ENCODE data around the gene SH3PXD2B. TPM values are rescaled to one million over a fixed set of nuclear protein-coding genes. Genes with fewer than 3 reads are reported as not detected.
A peak's percentile ranks its signal among the peaks of the same experiment; 100 is the strongest.

Gene SH3PXD2B
- total and polyA plus RNA-seq, 2 of the 13 experiments (the other 11 are each of a cell fraction or from before 2014, with no cell fraction given) = 3.4 to 4.6 TPM

DNA sequence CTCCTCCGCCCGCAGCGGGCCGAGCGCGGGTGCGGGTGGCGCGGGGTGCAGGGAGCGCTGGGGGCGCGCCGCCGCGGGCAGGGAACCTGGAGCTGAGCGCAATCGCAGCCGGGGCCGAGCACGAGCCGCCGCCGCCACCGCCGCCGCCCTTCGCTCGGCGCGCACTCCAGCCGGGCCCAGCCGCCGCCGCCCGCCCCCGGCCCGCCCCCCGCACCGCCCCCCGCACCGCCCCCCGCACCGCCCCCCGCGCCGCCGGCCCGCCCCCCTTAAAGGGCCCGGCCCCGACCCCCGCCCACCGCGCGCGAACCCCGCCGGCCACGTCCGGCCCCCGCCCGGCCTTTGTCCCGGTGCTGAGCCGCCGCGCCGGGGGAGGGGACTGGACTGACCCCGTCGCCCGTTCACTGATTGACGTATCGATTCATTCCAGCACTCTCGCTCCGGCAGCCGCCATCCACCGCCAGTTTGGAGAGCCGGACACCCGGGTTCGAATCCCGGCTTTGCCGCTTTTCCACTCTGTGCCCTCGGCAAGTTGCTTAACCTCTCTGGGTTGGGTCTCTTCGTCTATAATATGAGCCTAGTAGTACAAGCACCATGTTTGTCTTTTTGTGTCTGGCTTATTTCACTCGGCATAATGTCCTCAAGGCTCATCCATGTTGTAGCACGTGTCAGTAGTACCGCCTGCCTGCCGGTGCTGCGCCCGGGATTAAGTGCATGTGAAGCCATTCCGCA, at the start of gene SH3PXD2B (continued):
- no peak for TF ChIP-seq JUND (CRISPR knock-in tag; IDR thresholded peaks at IDR 0.05)
- TF ChIP-seq ZNF790 (CRISPR knock-in tag; IDR thresholded peaks at IDR 0.05; ENCODE audit: borderline replicate concordance) = no peak
- TF ChIP-seq SOX5 (CRISPR knock-in tag; IDR thresholded peaks at IDR 0.05; ENCODE audit: borderline replicate concordance) = no peak
- TF ChIP-seq KDM5B (CRISPR knock-in tag; IDR thresholded peaks at IDR 0.05; ENCODE audit: borderline replicate concordance) = peak; percentile 67; the same call in 1 of the 2 replicates
- TF ChIP-seq IKZF4 (CRISPR knock-in tag; IDR thresholded peaks at IDR 0.05; ENCODE audit: borderline replicate concordance, low read depth, not compliant biosample characterization) = no peak
- no peak for TF ChIP-seq ZNF136 (CRISPR knock-in tag; IDR thresholded peaks at IDR 0.05; ENCODE audit: low read depth)
- TF ChIP-seq NCOA5 (CRISPR knock-in tag; IDR thresholded peaks at IDR 0.05) = no peak
- no peak for TF ChIP-seq HOXA3 (CRISPR knock-in tag; IDR thresholded peaks at IDR 0.05)
- no peak for TF ChIP-seq PRMT3 (CRISPR knock-in tag; IDR thresholded peaks at IDR 0.05; ENCODE audit: borderline replicate concordance, low read depth)
- no peak for TF ChIP-seq SYNCRIP (IDR thresholded peaks at IDR 0.05; ENCODE audit: insufficient read depth, low read depth, low read length)
- TF ChIP-seq RNF219 (CRISPR knock-in tag; IDR thresholded peaks at IDR 0.05) = no peak
- TF ChIP-seq ZMYM2 (CRISPR knock-in tag; IDR thresholded peaks at IDR 0.05) = peak; percentile 92; the same call in 1 of the 2 replicates
- TF ChIP-seq ZNF737 (CRISPR knock-in tag; IDR thresholded peaks at IDR 0.05; ENCODE audit: borderline replicate concordance) = no peak
- TF ChIP-seq, protein P1, sequence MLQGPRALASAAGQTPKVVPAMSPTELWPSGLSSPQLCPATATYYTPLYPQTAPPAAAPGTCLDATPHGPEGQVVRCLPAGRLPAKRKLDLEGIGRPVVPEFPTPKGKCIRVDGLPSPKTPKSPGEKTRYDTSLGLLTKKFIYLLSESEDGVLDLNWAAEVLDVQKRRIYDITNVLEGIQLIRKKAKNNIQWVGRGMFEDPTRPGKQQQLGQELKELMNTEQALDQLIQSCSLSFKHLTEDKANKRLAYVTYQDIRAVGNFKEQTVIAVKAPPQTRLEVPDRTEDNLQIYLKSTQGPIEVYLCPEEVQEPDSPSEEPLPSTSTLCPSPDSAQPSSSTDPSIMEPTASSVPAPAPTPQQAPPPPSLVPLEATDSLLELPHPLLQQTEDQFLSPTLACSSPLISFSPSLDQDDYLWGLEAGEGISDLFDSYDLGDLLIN (CRISPR knock-in tag; IDR thresholded peaks at IDR 0.05; ENCODE audit: borderline replicate concordance) = no peak
- no peak for TF ChIP-seq BORCS8-MEF2B (CRISPR knock-in tag; IDR thresholded peaks at IDR 0.05)
- TF ChIP-seq MYPOP (CRISPR knock-in tag; IDR thresholded peaks at IDR 0.05) = no peak
- TF ChIP-seq, protein P2, sequence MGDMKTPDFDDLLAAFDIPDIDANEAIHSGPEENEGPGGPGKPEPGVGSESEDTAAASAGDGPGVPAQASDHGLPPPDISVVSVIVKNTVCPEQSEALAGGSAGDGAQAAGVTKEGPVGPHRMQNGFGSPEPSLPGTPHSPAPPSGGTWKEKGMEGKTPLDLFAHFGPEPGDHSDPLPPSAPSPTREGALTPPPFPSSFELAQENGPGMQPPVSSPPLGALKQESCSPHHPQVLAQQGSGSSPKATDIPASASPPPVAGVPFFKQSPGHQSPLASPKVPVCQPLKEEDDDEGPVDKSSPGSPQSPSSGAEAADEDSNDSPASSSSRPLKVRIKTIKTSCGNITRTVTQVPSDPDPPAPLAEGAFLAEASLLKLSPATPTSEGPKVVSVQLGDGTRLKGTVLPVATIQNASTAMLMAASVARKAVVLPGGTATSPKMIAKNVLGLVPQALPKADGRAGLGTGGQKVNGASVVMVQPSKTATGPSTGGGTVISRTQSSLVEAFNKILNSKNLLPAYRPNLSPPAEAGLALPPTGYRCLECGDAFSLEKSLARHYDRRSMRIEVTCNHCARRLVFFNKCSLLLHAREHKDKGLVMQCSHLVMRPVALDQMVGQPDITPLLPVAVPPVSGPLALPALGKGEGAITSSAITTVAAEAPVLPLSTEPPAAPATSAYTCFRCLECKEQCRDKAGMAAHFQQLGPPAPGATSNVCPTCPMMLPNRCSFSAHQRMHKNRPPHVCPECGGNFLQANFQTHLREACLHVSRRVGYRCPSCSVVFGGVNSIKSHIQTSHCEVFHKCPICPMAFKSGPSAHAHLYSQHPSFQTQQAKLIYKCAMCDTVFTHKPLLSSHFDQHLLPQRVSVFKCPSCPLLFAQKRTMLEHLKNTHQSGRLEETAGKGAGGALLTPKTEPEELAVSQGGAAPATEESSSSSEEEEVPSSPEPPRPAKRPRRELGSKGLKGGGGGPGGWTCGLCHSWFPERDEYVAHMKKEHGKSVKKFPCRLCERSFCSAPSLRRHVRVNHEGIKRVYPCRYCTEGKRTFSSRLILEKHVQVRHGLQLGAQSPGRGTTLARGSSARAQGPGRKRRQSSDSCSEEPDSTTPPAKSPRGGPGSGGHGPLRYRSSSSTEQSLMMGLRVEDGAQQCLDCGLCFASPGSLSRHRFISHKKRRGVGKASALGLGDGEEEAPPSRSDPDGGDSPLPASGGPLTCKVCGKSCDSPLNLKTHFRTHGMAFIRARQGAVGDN (CRISPR knock-in tag; IDR thresholded peaks at IDR 0.05) = peak; percentile 64
- TF ChIP-seq HNRNPL (IDR thresholded peaks at IDR 0.05; ENCODE audit: low read depth, low read length) = no peak
- TF ChIP-seq FOXA3 (CRISPR knock-in tag; IDR thresholded peaks at IDR 0.05) = 0 out of 2 replicates have a peak, but pooled peaks have one; percentile 5
- TF ChIP-seq NR1H2 (CRISPR knock-in tag; IDR thresholded peaks at IDR 0.05; ENCODE audit: borderline replicate concordance, low read depth) = no peak
